OCI-LY1 (cell line): ENCODE results near the gene TMEM131.

Source experiments
- CTCF ChIP-seq: fragments of 200-600 bp; sonication (generic), shearing (Covaris generic); IDR thresholded peaks from 2 replicates; pipeline ENCODE4 v1.5.1; 2017; ENCODE audit warnings: mild to moderate bottlenecking, antibody characterized with exemption, low read length, moderate library complexity, mixed read lengths
- EZH2 ChIP-seq: fragments of 200-600 bp; sonication (generic), shearing (Covaris generic); IDR thresholded peaks from 2 replicates; pipeline ENCODE4 v1.8.0; 2017; ENCODE audit warnings: borderline replicate concordance, mixed run types, mild to moderate bottlenecking, antibody characterized with exemption, low read length, moderate library complexity, mixed read lengths

- TF ChIP-seq CTCF (no peak), EZH2 (no peak)
Observed at GRCh38 chr2:97742381-97742847, 253.3 kb downstream of the TMEM131 start.
